ENCODE data around the gene PERM1. TPM values are rescaled to one million over a fixed set of nuclear protein-coding genes. Genes with fewer than 3 reads are reported as not detected.

Gene PERM1
- total RNA-seq, 1 donor from 2014 or later: not detected

- Histone ChIP-seq H3K27ac (no peak overlapping the region), H3K4me1 (peaks cover 29% of the 10 kb centered on the region), H3K36me3 (no peaks in the 10 kb centered on the region), H3K27me3 (ENCODE audit: low read depth) (peaks cover 71% of the 10 kb centered on the region), H3K4me3 (peak overlapping the region; percentile 53), H3K9me3 (no peaks in the 10 kb centered on the region)
- DNase-seq (no peak), ATAC-seq (no peak)
- no peak for TF ChIP-seq CTCF (IDR thresholded peaks at IDR 0.05)
- intact Hi-C loops (cut with DNase I): no loop called here
Observed at GRCh38 chr1:925561-926421, 56.1 kb downstream of the PERM1 start.

Other genes with a start within 250 kb of the PERM1 start
- 2.2 TPM for gene SAMD11, start 58.2 kb downstream of the PERM1 start, total RNA-seq
- 46.5 TPM for gene NOC2L, start 22.8 kb downstream of the PERM1 start, total RNA-seq
- 17.0 TPM for gene KLHL17, start 21.5 kb downstream of the PERM1 start, total RNA-seq
- gene PLEKHN1, start 15.6 kb downstream of the PERM1 start, total RNA-seq: 1.2 TPM
- 21.4 TPM for gene HES4, start 18.0 kb upstream of the PERM1 start, total RNA-seq
- 76.9 TPM for gene ISG15, start 31.4 kb upstream of the PERM1 start, total RNA-seq
- 114 TPM for gene AGRN, start 38.0 kb upstream of the PERM1 start, total RNA-seq
- 0.65 TPM for gene RNF223, start 92.2 kb upstream of the PERM1 start, total RNA-seq
- 11.7 TPM for gene C1orf159, start 134.0 kb upstream of the PERM1 start, total RNA-seq
- gene TTLL10, start 191.8 kb upstream of the PERM1 start, total RNA-seq: 6.6 TPM
- gene TNFRSF18, start 224.5 kb upstream of the PERM1 start, total RNA-seq: 0.47 TPM
- 3.0 TPM for gene TNFRSF4, start 232.1 kb upstream of the PERM1 start, total RNA-seq
- gene SDF4, start 249.9 kb upstream of the PERM1 start, total RNA-seq: 127 TPM